H54 (cell line): Measurements from ENCODE around the gene CTNNA3.

Source experiments
- DNase-seq: peaks from one replicate; pipeline ENCODE4 v3.0.0; 2011; ENCODE audit warnings: low spot score, mixed read lengths; ENCODE audit not compliant: insufficient read length
- FAIRE-seq: peaks from 3 replicates; lab custom pipeline; 2011; peaks lifted over from hg19 to GRCh38; lab: Jason Lieb, UNC
- POLR2A ChIP-seq: IDR thresholded peaks from 2 replicates; pipeline ENCODE4 v1.6.1; 2011; ENCODE audit warnings: low read depth, mild to moderate bottlenecking, low read length

CTNNA3 gene

DNA sequence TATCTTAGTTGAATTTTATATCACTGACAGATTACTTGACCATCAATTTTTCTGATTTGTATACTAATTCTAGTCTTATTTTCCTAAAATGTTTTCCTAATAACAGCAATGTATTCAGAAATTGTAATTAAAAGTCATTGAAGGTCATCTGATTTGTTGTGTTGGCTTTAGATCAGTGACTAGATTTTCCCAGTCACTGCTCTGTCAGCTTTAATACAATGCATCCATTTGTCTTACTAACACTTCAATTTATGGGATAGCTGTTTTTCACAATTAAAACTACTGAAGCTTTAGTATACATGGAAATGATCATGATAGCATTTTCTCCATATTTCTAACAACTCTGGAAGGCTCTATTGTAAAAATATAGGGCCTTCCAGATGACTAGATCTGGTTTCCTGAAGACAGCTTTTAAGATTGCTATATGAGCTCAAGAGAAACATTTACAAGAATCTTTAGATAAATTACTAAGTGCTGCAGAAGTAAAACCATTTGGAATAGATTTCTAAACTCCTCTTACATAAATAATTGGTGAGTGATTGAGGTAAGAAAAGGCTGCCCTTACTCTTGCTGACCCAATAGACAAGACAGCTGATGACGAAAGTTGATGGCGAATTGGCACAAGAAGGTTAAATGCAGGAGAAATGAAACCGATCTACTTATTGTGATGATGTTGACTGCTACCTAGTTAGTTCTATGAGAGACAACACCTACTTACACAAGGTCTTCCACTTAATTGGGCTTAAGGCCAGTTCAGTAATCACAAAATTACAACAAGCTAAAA lies 696.0 kb downstream of the CTNNA3 start:
- TF ChIP-seq POLR2A, result no peak
- DNase-seq (no peak), FAIRE-seq (no peak)

DNA sequence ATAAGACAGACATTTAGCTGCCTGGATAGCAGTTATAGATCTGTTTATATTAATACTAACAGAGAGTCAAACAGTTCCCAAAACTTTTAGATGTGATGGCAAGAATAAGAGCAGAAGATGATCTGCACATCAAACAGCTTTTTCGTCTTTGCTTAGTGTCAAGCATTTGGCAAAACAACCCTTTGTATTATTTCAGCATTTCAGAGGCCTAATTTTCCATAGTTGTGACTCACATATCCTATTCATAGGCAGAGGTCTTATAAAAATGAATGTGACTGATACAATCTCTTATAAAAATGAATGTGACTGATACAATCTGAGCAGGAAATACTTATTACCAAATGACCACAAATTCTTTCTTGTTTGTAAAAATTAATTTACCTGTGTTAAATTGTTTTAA lies 699.0 kb downstream of the CTNNA3 start:
- no peak for FAIRE-seq
- no peak for DNase-seq
- no peak for TF ChIP-seq POLR2A

DNA sequence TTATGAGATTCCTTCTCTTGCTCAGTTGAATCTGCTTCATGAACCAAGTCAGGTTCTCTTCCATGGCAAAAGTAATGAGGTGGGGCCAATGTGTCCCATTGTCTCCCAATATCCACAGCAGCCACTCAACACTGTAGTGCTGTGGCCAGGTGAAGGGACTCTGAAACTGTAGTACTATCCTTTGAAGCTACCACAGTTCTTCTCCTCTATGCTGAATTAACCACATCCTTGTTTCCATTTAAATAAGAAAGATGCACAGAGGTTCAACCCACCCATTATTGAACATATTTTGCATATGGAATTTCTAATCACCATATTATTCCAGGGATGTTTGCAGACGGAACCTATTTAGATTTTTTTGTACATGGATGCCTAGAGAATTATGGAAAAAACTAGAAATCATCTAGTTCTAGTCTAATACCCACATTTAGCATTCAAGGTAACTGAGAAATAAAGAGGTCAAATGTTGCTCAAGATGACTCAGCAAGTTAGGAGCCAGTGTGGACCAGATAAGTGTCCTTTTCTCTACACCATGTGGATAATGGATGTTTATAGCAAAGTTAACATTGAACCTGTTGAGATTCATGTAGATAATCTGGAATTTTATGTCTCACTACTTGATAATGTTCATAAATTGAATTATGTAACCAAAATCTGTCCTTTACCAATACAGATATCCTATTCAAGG lies 705.7 kb downstream of the CTNNA3 start:
- no peak for FAIRE-seq
- DNase-seq, result no peak
- TF ChIP-seq POLR2A, result no peak

DNA sequence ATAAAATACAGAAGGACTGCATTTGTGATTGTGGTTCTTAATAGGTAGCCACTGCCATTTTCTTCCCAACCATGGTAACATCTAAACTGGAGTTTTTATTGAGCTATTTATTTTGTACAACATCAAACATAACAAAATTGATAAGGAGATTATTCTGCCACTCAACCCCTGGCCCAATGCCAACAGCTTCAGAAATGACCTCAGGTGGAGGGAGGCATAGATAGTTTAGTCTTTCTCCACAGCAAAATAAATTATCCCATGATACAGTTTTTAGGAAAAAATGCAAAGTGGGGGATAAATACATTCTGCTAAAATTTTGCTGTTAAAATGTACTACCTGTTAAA lies 712.5 kb downstream of the CTNNA3 start:
- FAIRE-seq (no peak), DNase-seq (no peak)
- TF ChIP-seq POLR2A, result no peak

DNA sequence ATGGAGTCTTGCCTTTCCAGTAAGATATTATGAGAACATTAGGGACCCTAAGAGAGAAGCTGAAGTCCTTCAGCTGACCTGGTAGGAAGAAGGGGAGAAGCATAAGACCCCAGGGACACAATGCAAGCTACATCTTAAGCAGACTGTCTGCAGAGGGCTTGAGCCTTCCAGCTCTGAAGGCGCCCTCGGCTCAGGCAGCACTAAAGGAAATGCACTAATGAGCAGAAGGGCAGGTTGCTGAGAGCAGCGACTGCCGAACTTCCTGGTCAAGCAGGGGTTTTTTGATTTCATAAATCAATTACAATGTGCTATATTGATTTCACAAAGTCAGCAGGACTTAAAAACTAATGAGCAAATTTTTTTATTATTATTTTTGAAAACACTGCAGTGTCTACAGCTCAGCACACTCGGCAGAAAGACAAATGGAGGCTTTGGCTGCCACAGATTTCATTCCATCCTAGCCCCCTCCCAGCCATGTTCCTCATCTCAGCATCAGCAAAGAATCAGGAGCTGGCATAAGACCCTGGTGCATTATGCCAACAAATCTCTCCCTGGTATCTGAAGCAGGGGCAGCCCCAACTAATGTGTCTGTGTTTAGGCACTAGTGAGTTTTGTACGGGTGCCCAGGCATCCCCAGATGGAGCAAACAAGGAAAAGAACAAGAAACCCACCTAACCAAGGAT lies 713.1 kb downstream of the CTNNA3 start:
- TF ChIP-seq POLR2A, result no peak
- DNase-seq (no peak), FAIRE-seq (no peak)

DNA sequence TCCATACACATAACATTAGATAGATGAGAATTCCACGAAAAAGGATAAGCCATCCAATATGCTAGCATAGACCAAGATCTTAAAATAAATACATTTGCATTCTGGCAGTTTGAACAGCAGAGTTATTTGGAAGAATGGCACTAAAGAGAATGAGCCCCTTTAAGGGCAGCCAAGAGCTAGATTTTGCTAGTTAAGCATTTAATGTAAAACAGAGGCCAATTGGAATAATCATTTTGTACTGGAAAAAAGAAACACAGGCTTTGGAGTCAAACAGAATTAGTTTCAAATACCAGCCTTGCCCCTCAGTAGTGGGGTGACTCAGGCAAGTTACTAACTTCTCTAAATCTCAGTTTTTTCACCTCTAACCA lies 714.0 kb downstream of the CTNNA3 start:
- TF ChIP-seq POLR2A, result no peak
- DNase-seq, result no peak
- FAIRE-seq, result no peak

DNA sequence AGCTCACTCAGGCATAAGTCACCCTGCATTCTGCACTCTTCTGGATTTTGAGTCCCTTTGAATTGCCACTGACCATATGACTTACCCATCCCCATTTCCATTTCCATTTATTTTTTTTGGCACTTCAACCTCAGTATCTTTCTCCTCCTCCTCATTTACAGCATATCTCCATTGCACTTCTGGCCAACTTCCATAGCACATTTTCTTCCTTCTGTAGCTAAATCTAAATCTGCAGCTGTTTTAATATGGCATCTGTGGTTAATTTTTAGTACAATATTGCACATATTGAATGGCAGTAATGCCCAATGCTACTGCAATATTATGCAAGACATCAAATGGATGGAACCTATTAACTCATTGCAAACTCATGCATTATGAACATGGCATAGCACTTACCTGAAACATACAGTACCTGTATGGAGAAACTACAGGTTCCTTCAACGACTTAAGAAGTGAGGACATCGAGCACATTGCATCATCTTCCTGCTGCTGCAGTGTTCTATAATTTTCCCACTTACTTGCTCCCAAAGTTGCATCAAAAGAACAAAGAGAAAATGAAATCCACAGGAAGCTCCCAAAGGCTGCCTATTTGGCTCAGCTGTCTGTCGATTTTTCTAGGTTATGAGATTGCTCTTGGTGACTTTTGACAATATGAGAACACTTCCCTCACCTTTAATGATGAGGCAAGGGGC lies 714.5 kb downstream of the CTNNA3 start:
- DNase-seq (no peak), FAIRE-seq (no peak)
- no peak for TF ChIP-seq POLR2A

DNA sequence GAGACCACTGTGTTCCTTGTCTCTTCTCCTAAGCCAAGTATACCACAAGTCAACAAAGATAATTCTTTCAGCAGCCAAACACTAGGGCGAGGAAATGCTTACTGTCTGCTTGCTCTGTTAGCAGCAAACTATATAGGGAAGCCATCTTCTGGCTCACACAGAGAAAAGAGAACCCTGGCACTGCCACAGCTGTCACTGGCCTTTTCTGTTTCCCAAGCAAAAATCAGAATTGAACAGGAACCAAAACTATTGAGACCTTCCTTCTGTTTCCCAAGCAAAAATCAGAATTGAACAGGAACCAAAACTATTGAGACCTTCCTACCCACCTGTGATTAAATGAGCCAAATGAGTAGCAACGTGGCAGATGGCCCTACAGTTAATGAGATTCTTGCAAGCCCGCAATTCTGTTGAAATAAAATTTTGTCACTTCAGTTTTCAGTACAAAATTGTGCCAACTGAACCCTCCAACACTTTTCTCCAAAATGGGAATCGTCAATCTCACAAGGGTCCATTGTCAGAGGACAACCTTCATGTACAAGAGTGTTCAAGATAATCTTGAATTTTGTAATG lies 715.7 kb downstream of the CTNNA3 start:
- no peak for TF ChIP-seq POLR2A
- FAIRE-seq (no peak), DNase-seq (no peak)

DNA sequence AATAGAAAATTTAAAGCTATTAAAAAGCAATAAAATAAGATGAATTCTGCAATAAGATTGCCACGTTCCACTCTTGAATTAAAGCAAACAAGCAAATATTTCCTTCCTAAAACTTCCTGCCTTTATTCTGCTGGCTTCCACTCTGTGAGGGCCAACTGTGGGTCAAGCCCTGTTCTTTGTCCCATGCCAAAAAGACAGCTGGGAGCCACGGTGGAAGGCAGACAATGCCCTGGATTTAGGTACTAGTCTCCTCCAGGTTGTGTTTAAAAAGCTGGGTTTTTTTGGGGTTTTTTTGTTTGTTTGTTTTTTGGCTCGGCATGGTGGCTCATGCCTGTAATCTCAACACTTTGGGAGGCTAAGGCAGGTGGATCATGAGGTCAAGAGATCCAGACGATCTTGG lies 731.0 kb downstream of the CTNNA3 start:
- DNase-seq, result no peak
- no peak for FAIRE-seq
- no peak for TF ChIP-seq POLR2A

DNA sequence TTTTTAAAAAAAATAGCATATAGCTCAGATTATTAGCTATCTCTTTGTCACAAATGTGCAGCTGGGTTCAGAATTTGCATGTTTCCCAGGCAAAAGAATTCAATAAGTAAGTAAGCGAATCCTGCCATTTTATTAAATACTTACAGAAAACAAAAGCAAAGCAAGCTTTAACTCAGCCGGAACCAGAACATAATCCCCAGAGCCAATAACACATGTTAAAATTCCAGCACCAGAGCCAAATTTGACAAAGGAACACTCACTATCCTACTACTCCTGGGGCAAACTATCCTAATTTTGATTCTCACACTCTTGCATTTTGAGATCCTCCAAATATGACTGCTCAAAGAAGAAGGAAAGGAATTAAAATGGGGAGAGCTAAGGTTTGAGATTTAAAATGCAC lies 737.5 kb downstream of the CTNNA3 start:
- DNase-seq, result no peak
- TF ChIP-seq POLR2A, result no peak
- no peak for FAIRE-seq

DNA sequence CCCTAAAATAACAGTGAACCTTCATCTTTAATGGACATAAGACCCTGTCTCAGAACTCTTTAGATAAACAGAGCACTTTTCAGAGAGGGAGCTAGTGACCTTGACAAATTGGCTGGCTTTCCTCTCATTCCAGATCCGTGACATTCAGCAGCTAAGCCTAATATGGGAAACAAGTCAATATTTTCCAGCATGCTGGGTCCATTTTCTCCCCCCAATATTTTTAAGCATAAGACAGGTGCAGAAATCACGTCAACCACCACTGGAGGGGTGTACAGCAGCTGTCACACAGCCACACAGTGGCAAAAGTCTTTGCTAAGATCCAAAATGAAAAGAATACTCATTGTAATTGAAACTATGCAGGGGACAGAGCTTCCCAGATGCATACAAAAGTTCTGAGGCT lies 744.1 kb downstream of the CTNNA3 start:
- DNase-seq (no peak), FAIRE-seq (no peak)
- no peak for TF ChIP-seq POLR2A

DNA sequence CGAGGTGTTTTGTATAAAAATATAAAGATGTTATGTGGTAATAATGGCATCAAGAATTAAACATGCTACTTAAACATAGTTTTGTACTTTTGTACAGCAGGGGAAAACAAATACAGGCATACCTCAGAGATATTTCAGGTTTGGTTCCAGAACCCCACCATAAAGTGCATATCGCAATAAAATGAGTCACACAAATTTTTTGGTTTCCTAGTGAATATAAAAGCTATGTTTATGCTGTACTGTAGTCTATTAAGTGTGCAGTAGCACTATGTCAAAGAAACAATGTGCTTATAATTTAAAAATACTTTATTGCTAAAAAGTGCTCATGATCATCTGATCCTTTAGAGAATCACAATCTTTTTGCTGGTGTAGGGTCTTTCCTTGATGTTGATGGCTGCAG lies 752.4 kb downstream of the CTNNA3 start:
- no peak for TF ChIP-seq POLR2A
- DNase-seq, result no peak
- FAIRE-seq, result no peak

DNA sequence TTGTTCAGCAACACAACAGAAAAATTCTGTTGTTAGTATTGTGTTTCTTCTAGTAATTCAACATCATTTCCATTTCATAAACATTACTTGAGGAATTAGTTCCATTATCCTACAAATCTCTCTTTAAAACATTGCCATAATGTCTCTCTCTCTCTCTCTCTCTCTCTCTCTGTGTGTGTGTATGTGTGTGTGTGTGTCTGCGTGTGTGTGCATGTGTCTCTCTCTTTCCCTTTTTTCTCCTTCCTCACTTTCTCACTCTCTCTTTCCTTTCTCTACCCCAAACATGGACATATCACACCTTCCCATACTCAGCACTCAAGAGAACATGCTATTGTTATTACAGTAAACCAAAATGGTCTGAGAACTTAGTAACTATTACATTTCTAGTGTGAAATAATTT lies 753.6 kb downstream of the CTNNA3 start:
- FAIRE-seq (no peak), DNase-seq (no peak)
- TF ChIP-seq POLR2A, result no peak

DNA sequence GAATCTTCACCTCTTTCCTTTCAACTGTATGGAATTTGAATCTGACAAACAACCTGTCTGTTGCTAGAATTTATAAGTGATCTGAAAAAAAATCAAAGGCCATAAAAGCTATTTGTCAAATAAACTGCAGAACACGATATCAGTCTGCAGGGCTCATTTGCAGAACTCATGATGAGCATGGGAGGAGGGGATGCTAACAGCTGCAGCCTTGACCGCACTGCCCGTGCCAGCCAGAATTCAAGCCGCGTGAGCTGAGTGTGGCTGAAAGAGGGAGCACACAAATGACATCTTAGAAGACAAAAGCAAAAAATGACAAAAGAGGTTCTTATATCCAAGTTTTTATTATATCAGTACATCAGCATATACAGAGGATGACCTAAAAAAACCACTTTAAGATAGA lies 754.5 kb downstream of the CTNNA3 start:
- FAIRE-seq, result no peak

More for the DNA sequence above, 754.5 kb downstream of the CTNNA3 start:
- TF ChIP-seq POLR2A, result no peak
- no peak for DNase-seq
